AG04449 (cell line): ENCODE results near the gene RNASEH2B.

Source experiments
- CTCF ChIA-PET: fragments of 350-600 bp; formaldehyde crosslinking; extraction: SDS; loops from one replicate; lab custom pipeline; 2021; ENCODE audit warnings: antibody characterized with exemption; lab: Yijun Ruan, JAX
- POLR2A ChIA-PET: fragments of 400-600, 350-600 bp; formaldehyde crosslinking; extraction: SDS; loops from one replicate; lab custom pipeline; 2020; ENCODE audit warnings: antibody characterized with exemption, inconsistent platforms; lab: Yijun Ruan, JAX
- DNase-seq: peaks from one replicate; pipeline ENCODE4 v3.0.0-alpha.2; 2010; ENCODE audit warnings: low read depth, low spot score
- H3K4me3 ChIP-seq: 2 replicates; pipeline ENCODE4 v1.5.1; 2011; ENCODE audit warnings: low read depth, mild to moderate bottlenecking, control low read depth, low read length
- CTCF ChIP-seq: IDR thresholded peaks from one replicate; pipeline ENCODE4 v1.5.1; 2011; ENCODE audit warnings: mild to moderate bottlenecking, moderate library complexity, low read length, control low read depth, inconsistent platforms; ENCODE audit not compliant: insufficient read depth; ENCODE audit errors: missing control alignments

RNASEH2B gene

GRCh38 chr13:50969691-50970090 is 60.1 kb downstream of the RNASEH2B start:
- DNase-seq = no peak
- TF ChIP-seq CTCF = no peak
- CTCF ChIA-PET = no interaction called here
- H3K4me3 ChIP-seq = no peak overlapping the region
- POLR2A ChIA-PET = no interaction called here

- no peak for TF ChIP-seq CTCF
- no peak for DNase-seq
- POLR2A ChIA-PET = no interaction called here
- CTCF ChIA-PET = no interaction called here
- H3K4me3 ChIP-seq = no peak overlapping the region
Observed at GRCh38 chr13:50970956-50971355, 61.4 kb downstream of the RNASEH2B start.

- no peak for TF ChIP-seq CTCF
- no peak overlapping the region for H3K4me3 ChIP-seq
- DNase-seq = no peak
- POLR2A ChIA-PET = no interaction called here
- CTCF ChIA-PET = no interaction called here
Observed at GRCh38 chr13:50974268-50974667, 64.7 kb downstream of the RNASEH2B start.

GRCh38 chr13:50979187-50979586 is 69.6 kb downstream of the RNASEH2B start:
- CTCF ChIA-PET = interaction anchor here (0.7 to 1.4 kb wide), 3 partner anchors 13 to 65 kb away, joined by 3 to 4 read pairs (median 3); no protein-coding TSS in a partner anchor
- POLR2A ChIA-PET = no interaction called here

GRCh38 chr13:50981686-50982085 is 72.1 kb downstream of the RNASEH2B start:
- CTCF ChIA-PET = no interaction called here
- no peak for DNase-seq
- H3K4me3 ChIP-seq = no peak overlapping the region
- TF ChIP-seq CTCF = no peak
- POLR2A ChIA-PET = no interaction called here

More at GRCh38 chr13:50979187-50979586, 69.6 kb downstream of the RNASEH2B start:
- DNase-seq = no peak
- H3K4me3 ChIP-seq = no peak overlapping the region
- TF ChIP-seq CTCF = no peak

GRCh38 chr13:50989476-50989875 is 79.9 kb downstream of the RNASEH2B start:
- TF ChIP-seq CTCF = no peak
- no peak for DNase-seq
- ChIA-PET POLR2A (no interaction called here), CTCF (interaction anchor here (1.3 kb wide), 1 partner anchor 80 kb away, joined by 3 read pairs; no protein-coding TSS in a partner anchor)
- no peak overlapping the region for H3K4me3 ChIP-seq
